ENCODE results near the gene EBF3.

The EBF3 gene

GRCh38 chr10:129840196-129840590, 123.9 kb downstream of the EBF3 start:
- DNase-seq (ENCODE audit: insufficient read length) (no peak), FAIRE-seq (no peak)
- TF ChIP-seq POLR2AphosphoS5 (IDR thresholded peaks at IDR 0.05; ENCODE audit: low read depth, low read length), result no peak
- no peak for TF ChIP-seq TAF1 (IDR thresholded peaks at IDR 0.05; ENCODE audit: borderline replicate concordance, low read depth, low read length)
- no peak for TF ChIP-seq POLR2A (IDR thresholded peaks at IDR 0.05; ENCODE audit: low read depth, low read length)

- DNase-seq (ENCODE audit: insufficient read length) (no peak), FAIRE-seq (no peak)
- TF ChIP-seq TAF1 (IDR thresholded peaks at IDR 0.05; ENCODE audit: borderline replicate concordance, low read depth, low read length), result no peak
- TF ChIP-seq POLR2A (IDR thresholded peaks at IDR 0.05; ENCODE audit: low read depth, low read length), result no peak
- TF ChIP-seq POLR2AphosphoS5 (IDR thresholded peaks at IDR 0.05; ENCODE audit: low read depth, low read length), result no peak
These were observed 124.5 kb downstream of the EBF3 start for GRCh38 chr10:129839285-129840195.

GRCh38 chr10:129838794-129839193, 125.3 kb downstream of the EBF3 start:
- FAIRE-seq (no peak), DNase-seq (ENCODE audit: insufficient read length) (no peak)
- TF ChIP-seq POLR2AphosphoS5 (IDR thresholded peaks at IDR 0.05; ENCODE audit: low read depth, low read length), result no peak
- no peak for TF ChIP-seq POLR2A (IDR thresholded peaks at IDR 0.05; ENCODE audit: low read depth, low read length)
- no peak for TF ChIP-seq TAF1 (IDR thresholded peaks at IDR 0.05; ENCODE audit: borderline replicate concordance, low read depth, low read length)

- DNase-seq (ENCODE audit: insufficient read length), result no peak
- no peak for TF ChIP-seq TAF1 (IDR thresholded peaks at IDR 0.05; ENCODE audit: borderline replicate concordance, low read depth, low read length)
- no peak for FAIRE-seq
These were observed 126.0 kb downstream of the EBF3 start for GRCh38 chr10:129837909-129838582.

- no peak for FAIRE-seq
- TF ChIP-seq POLR2AphosphoS5 (IDR thresholded peaks at IDR 0.05; ENCODE audit: low read depth, low read length), result no peak
These were observed 127.8 kb downstream of the EBF3 start for GRCh38 chr10:129836253-129836652.

GRCh38 chr10:129833994-129834739, 129.9 kb downstream of the EBF3 start:
- TF ChIP-seq POLR2A (IDR thresholded peaks at IDR 0.05; ENCODE audit: low read depth, low read length), result no peak
- no peak for TF ChIP-seq POLR2AphosphoS5 (IDR thresholded peaks at IDR 0.05; ENCODE audit: low read depth, low read length)
- TF ChIP-seq TAF1 (IDR thresholded peaks at IDR 0.05; ENCODE audit: borderline replicate concordance, low read depth, low read length), result no peak
- FAIRE-seq (no peak), DNase-seq (ENCODE audit: insufficient read length) (no peak)

More at GRCh38 chr10:129836253-129836652, 127.8 kb downstream of the EBF3 start:
- DNase-seq (ENCODE audit: insufficient read length), result no peak

- FAIRE-seq (no peak), DNase-seq (ENCODE audit: insufficient read length) (no peak)
- TF ChIP-seq TAF1 (IDR thresholded peaks at IDR 0.05; ENCODE audit: borderline replicate concordance, low read depth, low read length), result no peak
- no peak for TF ChIP-seq POLR2AphosphoS5 (IDR thresholded peaks at IDR 0.05; ENCODE audit: low read depth, low read length)
- no peak for TF ChIP-seq POLR2A (IDR thresholded peaks at IDR 0.05; ENCODE audit: low read depth, low read length)
These were observed 130.6 kb downstream of the EBF3 start for GRCh38 chr10:129833468-129833950.

GRCh38 chr10:129832573-129833467, 131.3 kb downstream of the EBF3 start:
- no peak for TF ChIP-seq POLR2AphosphoS5 (IDR thresholded peaks at IDR 0.05; ENCODE audit: low read depth, low read length)
- TF ChIP-seq POLR2A (IDR thresholded peaks at IDR 0.05; ENCODE audit: low read depth, low read length), result no peak
- TF ChIP-seq TAF1 (IDR thresholded peaks at IDR 0.05; ENCODE audit: borderline replicate concordance, low read depth, low read length), result no peak
- FAIRE-seq (no peak), DNase-seq (ENCODE audit: insufficient read length) (no peak)

GRCh38 chr10:129831150-129831549, 132.9 kb downstream of the EBF3 start:
- FAIRE-seq (no peak), DNase-seq (ENCODE audit: insufficient read length) (no peak)
- no peak for TF ChIP-seq TAF1 (IDR thresholded peaks at IDR 0.05; ENCODE audit: borderline replicate concordance, low read depth, low read length)
- TF ChIP-seq POLR2A (IDR thresholded peaks at IDR 0.05; ENCODE audit: low read depth, low read length), result no peak
- no peak for TF ChIP-seq POLR2AphosphoS5 (IDR thresholded peaks at IDR 0.05; ENCODE audit: low read depth, low read length)

GRCh38 chr10:129825826-129826225, 138.2 kb downstream of the EBF3 start:
- FAIRE-seq, result no peak
- TF ChIP-seq POLR2A (IDR thresholded peaks at IDR 0.05; ENCODE audit: low read depth, low read length) (no peak), TAF1 (IDR thresholded peaks at IDR 0.05; ENCODE audit: borderline replicate concordance, low read depth, low read length) (no peak), POLR2AphosphoS5 (IDR thresholded peaks at IDR 0.05; ENCODE audit: low read depth, low read length) (no peak)
- no peak for DNase-seq (ENCODE audit: insufficient read length)

Data from GM12892 (cell line).